PC-3 (cell line): ENCODE measurements around the gene PLEKHO2.

Experiments
- EZH2 ChIP-seq: fragments of 300-600 bp; sonication (generic); IDR thresholded peaks from one replicate; pipeline ENCODE4 v1.6.1; 2017; ENCODE audit warnings: antibody characterized with exemption, mild to moderate bottlenecking, low read length; ENCODE audit not compliant: unreplicated experiment
- EZH2phosphoT487 ChIP-seq: fragments of 300-600 bp; sonication (generic); IDR thresholded peaks from 2 replicates; pipeline ENCODE4 v1.6.1; 2018; ENCODE audit warnings: mild to moderate bottlenecking, antibody characterized with exemption, low read length, borderline replicate concordance
- TF ChIP-seq, protein P1 (sequence below): fragments of 300-600 bp; sonication (generic); conservative IDR thresholded peaks from 2 replicates; pipeline ENCODE4 v1.5.1; 2017; ENCODE audit warnings: antibody characterized with exemption, low read depth, mild to moderate bottlenecking, low read length

DNA sequence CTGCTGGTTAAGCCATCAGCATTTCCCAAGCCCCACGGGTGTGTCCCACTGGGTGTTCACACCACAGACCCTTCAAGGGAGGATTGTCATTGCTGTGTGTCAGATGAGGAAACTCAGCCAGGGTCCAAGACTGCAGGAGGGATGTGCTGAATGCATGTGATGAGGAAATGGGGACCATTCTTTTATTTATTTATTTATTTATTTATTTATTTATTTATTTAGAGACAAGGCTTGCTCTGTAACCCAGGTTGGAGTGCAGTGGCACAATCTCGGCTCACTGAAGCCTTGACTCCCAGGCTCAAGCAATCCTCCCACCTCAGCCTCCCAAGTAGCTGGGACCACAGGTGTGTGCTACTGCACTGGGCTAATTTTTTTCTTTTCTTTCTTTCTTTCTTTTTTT, 37.1 kb upstream of the PLEKHO2 start:
- TF ChIP-seq, protein P1, sequence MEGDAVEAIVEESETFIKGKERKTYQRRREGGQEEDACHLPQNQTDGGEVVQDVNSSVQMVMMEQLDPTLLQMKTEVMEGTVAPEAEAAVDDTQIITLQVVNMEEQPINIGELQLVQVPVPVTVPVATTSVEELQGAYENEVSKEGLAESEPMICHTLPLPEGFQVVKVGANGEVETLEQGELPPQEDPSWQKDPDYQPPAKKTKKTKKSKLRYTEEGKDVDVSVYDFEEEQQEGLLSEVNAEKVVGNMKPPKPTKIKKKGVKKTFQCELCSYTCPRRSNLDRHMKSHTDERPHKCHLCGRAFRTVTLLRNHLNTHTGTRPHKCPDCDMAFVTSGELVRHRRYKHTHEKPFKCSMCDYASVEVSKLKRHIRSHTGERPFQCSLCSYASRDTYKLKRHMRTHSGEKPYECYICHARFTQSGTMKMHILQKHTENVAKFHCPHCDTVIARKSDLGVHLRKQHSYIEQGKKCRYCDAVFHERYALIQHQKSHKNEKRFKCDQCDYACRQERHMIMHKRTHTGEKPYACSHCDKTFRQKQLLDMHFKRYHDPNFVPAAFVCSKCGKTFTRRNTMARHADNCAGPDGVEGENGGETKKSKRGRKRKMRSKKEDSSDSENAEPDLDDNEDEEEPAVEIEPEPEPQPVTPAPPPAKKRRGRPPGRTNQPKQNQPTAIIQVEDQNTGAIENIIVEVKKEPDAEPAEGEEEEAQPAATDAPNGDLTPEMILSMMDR, result no peak
- TF ChIP-seq EZH2, result no peak
- TF ChIP-seq EZH2phosphoT487, result no peak
